ENCODE results near the gene EHD2.

EHD2 gene

GRCh38 chr19:47730521-47730889 is 17.3 kb downstream of the EHD2 start:
- no peak for DNase-seq (ENCODE audit: extremely low spot score)
- POLR2A ChIA-PET, result no interaction called here

GRCh38 chr19:47730910-47731309 is 17.7 kb downstream of the EHD2 start:
- TF ChIP-seq SUZ12 (IDR thresholded peaks at IDR 0.05), result no peak
- TF ChIP-seq LEF1 (IDR thresholded peaks at IDR 0.05; ENCODE audit: borderline replicate concordance), result no peak
- no peak for TF ChIP-seq FOXK2 (IDR thresholded peaks at IDR 0.05)
- no peak for TF ChIP-seq L3MBTL2 (conservative IDR thresholded peaks at IDR 0.05)
- no peak for TF ChIP-seq HDGF (IDR thresholded peaks at IDR 0.05; ENCODE audit: borderline replicate concordance)
- no peak for TF ChIP-seq ELF4 (IDR thresholded peaks at IDR 0.05)
- ChIA-PET POLR2A (no interaction called here), CTCF (no interaction called here)
- no peak for DNase-seq (ENCODE audit: extremely low spot score)

More at GRCh38 chr19:47730521-47730889, 17.3 kb downstream of the EHD2 start:
- TF ChIP-seq BHLHE40 (IDR thresholded peaks at IDR 0.05; ENCODE audit: borderline replicate concordance) (no peak), CTBP1 (IDR thresholded peaks at IDR 0.05; ENCODE audit: borderline replicate concordance) (no peak), L3MBTL2 (conservative IDR thresholded peaks at IDR 0.05) (no peak), TARDBP (IDR thresholded peaks at IDR 0.05) (no peak), FOXM1 (IDR thresholded peaks at IDR 0.05; ENCODE audit: borderline replicate concordance) (no peak), LEF1 (IDR thresholded peaks at IDR 0.05; ENCODE audit: borderline replicate concordance) (no peak), ARNT (IDR thresholded peaks at IDR 0.05) (no peak), ZNF384 (IDR thresholded peaks at IDR 0.05) (no peak), HDGF (IDR thresholded peaks at IDR 0.05; ENCODE audit: borderline replicate concordance) (no peak), ELF4 (IDR thresholded peaks at IDR 0.05) (no peak), SP1 (IDR thresholded peaks at IDR 0.05) (no peak), FOXK2 (IDR thresholded peaks at IDR 0.05) (no peak), FOXA1 (IDR thresholded peaks at IDR 0.05) (no peak), PKNOX1 (IDR thresholded peaks at IDR 0.05) (no peak), NFRKB (IDR thresholded peaks at IDR 0.05) (no peak), SUZ12 (IDR thresholded peaks at IDR 0.05) (no peak)
- CTCF ChIA-PET, result interaction anchor here (1.3 kb wide), 1 partner anchor 18 kb away, joined by 8 read pairs; the partner anchor contains the start of gene EHD2

- POLR2A ChIA-PET, result interaction anchor here (1.3 kb wide), 1 partner anchor 11 kb away, joined by 3 read pairs; no protein-coding TSS in a partner anchor
- CTCF ChIA-PET, result no interaction called here
- DNase-seq (ENCODE audit: extremely low spot score), result no peak
- no peak for TF ChIP-seq FOXK2 (IDR thresholded peaks at IDR 0.05)
- no peak for TF ChIP-seq FOXA1 (IDR thresholded peaks at IDR 0.05)
- TF ChIP-seq HDGF (IDR thresholded peaks at IDR 0.05; ENCODE audit: borderline replicate concordance), result no peak
- TF ChIP-seq L3MBTL2 (conservative IDR thresholded peaks at IDR 0.05), result no peak
- no peak for TF ChIP-seq FOXM1 (IDR thresholded peaks at IDR 0.05; ENCODE audit: borderline replicate concordance)
- no peak for TF ChIP-seq TARDBP (IDR thresholded peaks at IDR 0.05)
- TF ChIP-seq NFRKB (IDR thresholded peaks at IDR 0.05), result no peak
- no peak for TF ChIP-seq PKNOX1 (IDR thresholded peaks at IDR 0.05)
These were observed 21.9 kb downstream of the EHD2 start for GRCh38 chr19:47735131-47735530.

GRCh38 chr19:47740866-47741519 is 27.8 kb downstream of the EHD2 start:
- no peak for DNase-seq (ENCODE audit: extremely low spot score)
- ChIA-PET CTCF (interaction anchor here (0.6 to 1.6 kb wide), 2 partner anchors 28 to 485 kb away, joined by 6 read pairs; partner anchors contain the start of genes CCDC9 and EHD2), POLR2A (no interaction called here)
- TF ChIP-seq FOXM1 (IDR thresholded peaks at IDR 0.05; ENCODE audit: borderline replicate concordance) (no peak), SP1 (IDR thresholded peaks at IDR 0.05) (no peak), HDGF (IDR thresholded peaks at IDR 0.05; ENCODE audit: borderline replicate concordance) (no peak), TARDBP (IDR thresholded peaks at IDR 0.05) (no peak), PKNOX1 (IDR thresholded peaks at IDR 0.05) (no peak)

GRCh38 chr19:47741544-47742140 is 28.4 kb downstream of the EHD2 start:
- POLR2A ChIA-PET, result no interaction called here
- no peak for DNase-seq (ENCODE audit: extremely low spot score)
- TF ChIP-seq TARDBP (IDR thresholded peaks at IDR 0.05), result no peak
- TF ChIP-seq HDGF (IDR thresholded peaks at IDR 0.05; ENCODE audit: borderline replicate concordance), result no peak
- no peak for TF ChIP-seq ZNF384 (IDR thresholded peaks at IDR 0.05)
- no peak for TF ChIP-seq SP1 (IDR thresholded peaks at IDR 0.05)
- no peak for TF ChIP-seq SUZ12 (IDR thresholded peaks at IDR 0.05)
- no peak for TF ChIP-seq FOXM1 (IDR thresholded peaks at IDR 0.05; ENCODE audit: borderline replicate concordance)
- TF ChIP-seq ARNT (IDR thresholded peaks at IDR 0.05), result no peak
- no peak for TF ChIP-seq BHLHE40 (IDR thresholded peaks at IDR 0.05; ENCODE audit: borderline replicate concordance)
- TF ChIP-seq PKNOX1 (IDR thresholded peaks at IDR 0.05), result no peak
- TF ChIP-seq FOXK2 (IDR thresholded peaks at IDR 0.05), result no peak
- TF ChIP-seq NFRKB (IDR thresholded peaks at IDR 0.05), result no peak
- no peak for TF ChIP-seq CTBP1 (IDR thresholded peaks at IDR 0.05; ENCODE audit: borderline replicate concordance)
- no peak for TF ChIP-seq ELF4 (IDR thresholded peaks at IDR 0.05)
- TF ChIP-seq LEF1 (IDR thresholded peaks at IDR 0.05; ENCODE audit: borderline replicate concordance), result no peak
- no peak for TF ChIP-seq L3MBTL2 (conservative IDR thresholded peaks at IDR 0.05)
- TF ChIP-seq FOXA1 (IDR thresholded peaks at IDR 0.05), result no peak
- CTCF ChIA-PET, result interaction anchor here (1.0 kb wide), 1 partner anchor 29 kb away, joined by 3 read pairs; no protein-coding TSS in a partner anchor

All from HEK293T (cell line).